ENCODE data around the gene SUPT20H.

SUPT20H gene

DNA sequence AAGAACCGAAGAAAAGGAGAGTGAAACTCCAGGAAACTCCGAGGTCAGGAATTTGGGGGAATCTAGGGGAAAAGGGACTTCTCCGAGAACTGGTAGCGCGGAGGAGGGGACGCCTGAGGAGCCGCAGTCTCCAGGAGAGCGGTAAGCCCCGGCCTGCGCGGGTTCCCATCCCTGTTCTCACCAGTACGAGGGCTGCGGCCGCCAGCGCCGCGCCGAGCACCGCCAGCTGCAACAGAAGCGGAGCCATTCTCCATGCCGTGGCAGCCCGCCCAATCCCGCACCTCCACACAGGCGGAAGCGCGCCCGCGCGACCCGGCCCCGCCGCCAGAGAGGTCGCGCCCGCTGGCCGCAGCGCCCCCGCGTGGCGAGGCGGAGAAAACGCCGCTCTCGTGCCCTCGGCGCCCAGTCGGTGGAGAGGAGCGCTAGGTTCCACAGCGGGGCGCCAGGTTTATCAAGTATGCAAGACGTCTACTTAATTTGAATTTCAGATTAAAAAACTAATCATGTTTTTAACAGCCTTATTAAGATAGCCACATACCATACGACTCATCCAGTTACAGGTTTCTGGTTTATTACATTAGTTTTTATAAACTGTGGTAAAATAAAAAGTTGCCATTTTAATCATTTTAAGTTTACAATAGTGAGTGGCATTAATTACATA, 60.3 kb downstream of the SUPT20H start, which contains the start of gene ALG5:
TSS of gene ALG5 (minus strand) at position 287 of the 661 bp plus-strand sequence. CDS start at position 247, 40 bp downstream.
- DNase-seq (ENCODE audit: low spot score) = peak; percentile 80

GRCh38 chr13:36998624-36999041, 60.9 kb downstream of the SUPT20H start:
- DNase-seq (ENCODE audit: low spot score) = no peak

- no peak for DNase-seq (ENCODE audit: low spot score)
Measured at GRCh38 chr13:36997716-36998427, 61.6 kb downstream of the SUPT20H start.

- DNase-seq (ENCODE audit: low spot score) = no peak
Measured at GRCh38 chr13:36992362-36992761, 67.1 kb downstream of the SUPT20H start.

GRCh38 chr13:36986462-36987240, 72.8 kb downstream of the SUPT20H start:
- DNase-seq (ENCODE audit: low spot score) = no peak

DNA sequence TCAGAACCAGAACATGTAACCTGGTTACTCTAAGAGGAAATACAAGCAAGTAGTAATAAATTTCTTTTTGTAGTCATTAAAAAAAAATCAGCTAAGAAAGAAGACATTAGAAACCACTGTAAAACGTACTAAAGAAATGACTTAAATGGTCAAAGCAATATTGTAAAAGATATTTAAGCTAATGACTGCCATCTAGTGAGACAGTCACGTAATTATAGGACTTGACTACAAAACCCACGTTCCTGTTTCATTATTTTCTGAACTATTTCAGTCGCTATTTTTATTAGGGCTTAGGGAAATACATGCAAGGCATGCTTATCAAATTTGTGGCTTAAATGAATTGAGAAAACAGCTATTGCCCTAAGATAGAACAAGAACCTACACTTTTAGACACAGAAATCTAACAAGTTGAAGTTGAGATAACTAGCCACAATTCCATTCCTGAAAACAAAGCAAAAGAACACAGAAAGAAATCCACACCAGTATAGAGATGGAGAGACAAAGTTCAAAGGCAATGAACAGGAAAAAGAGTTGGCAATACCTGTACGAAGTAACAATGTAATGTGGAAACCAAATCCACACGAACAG, 78.2 kb downstream of the SUPT20H start:
- DNase-seq (ENCODE audit: low spot score) = no peak

- no peak for DNase-seq (ENCODE audit: low spot score)
Measured at GRCh38 chr13:36979361-36980050, 80.0 kb downstream of the SUPT20H start.

DNA sequence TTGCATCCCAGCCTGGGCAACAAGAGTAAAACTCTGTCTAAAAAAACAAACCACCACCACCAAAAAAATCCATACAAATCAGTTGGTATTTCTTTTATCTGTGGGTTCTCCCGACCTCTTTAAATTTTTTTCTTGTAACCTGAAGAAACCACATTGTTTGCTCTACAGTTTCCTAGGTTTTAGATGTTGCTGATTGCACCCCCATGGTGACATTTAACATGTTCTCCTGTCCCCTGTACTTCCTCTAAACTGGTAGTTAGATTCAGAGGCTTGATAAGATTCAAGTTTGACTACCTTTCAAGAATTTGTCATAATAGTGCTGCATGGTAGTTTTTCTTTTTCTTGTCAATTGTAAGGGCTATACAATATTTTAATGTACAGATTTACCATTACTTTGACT, 84.3 kb downstream of the SUPT20H start:
- no peak for DNase-seq (ENCODE audit: low spot score)

- no peak for DNase-seq (ENCODE audit: low spot score)
Measured at GRCh38 chr13:36973621-36974295, 85.7 kb downstream of the SUPT20H start.

DNA sequence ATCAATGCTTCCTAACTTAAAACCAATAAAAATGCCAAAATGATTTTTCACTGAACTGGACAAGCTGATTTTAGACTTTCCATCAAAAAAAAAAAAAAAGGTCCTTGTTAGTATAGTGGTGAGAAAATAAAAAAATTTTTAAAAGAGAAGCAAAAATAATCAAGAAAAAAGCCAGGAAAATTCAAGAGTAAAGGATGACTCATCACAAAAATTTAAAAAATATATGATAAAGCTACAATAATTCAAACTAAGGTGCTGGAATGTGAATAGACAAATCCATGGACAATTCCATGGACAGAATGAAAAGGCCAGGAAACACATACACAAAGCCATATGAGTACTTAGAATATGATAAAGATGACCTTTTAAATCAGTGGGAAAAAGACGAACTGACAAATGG, 86.5 kb downstream of the SUPT20H start:
- no peak for DNase-seq (ENCODE audit: low spot score)

DNA sequence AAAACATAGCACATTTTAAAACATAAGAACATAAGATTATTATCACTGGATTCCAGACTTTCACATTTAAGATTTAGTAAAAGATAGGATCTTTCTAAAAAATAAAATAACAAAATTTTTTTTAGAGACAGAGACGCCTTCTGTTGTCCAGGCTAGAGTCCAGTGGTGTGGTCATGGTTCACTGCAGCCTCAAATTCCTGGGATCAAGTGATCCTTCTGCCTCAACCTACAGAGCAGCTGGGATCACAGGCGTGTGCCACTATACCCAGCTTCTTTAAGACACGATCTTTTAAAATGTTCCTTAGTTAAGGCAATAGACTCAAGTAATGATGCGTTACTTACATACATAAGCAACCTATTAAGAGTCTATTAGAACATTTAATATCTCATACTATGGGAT, 93.1 kb downstream of the SUPT20H start:
- no peak for DNase-seq (ENCODE audit: low spot score)

DNA sequence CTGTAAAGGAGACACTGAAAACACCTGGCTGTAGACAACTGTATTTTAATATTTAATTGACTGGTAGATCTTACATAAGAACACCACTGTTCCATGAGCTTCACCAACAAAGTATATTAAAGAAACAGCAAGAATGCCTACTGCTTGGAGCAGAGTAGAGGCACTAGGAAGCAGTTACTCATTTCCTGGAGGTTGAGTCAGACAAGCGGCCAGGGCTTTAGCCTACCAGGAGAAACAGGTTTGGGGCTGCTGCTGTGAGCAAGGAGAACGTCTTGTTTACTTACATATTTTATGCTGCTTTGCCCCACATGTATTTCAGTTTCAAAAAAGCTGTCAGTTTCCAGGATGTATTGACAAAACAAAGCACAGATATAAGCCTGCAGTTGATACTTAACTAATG, 93.7 kb downstream of the SUPT20H start:
- peak; percentile 59 for DNase-seq (ENCODE audit: low spot score)

- no peak for DNase-seq (ENCODE audit: low spot score)
Measured at GRCh38 chr13:36959456-36960116, 99.9 kb downstream of the SUPT20H start.

Data from hepatic stellate cell (primary cell).